GM18511 (cell line): ENCODE measurements around the gene SGF29.
A peak's percentile ranks its signal among the peaks of the same experiment; 100 is the strongest.
"Not testable (repeated sequence)": the region's sequence is repeated elsewhere in the genome, so short reads cannot be mapped to it uniquely, and the experiment has no call there.

Experiments used
- ATAC-seq: cut with Tn5 transposase; IDR thresholded peaks from one replicate; pipeline ENCODE4 v1.9.1; 2021; ENCODE audit warnings: mild to moderate bottlenecking, moderate library complexity; ENCODE audit not compliant: unreplicated experiment

Gene SGF29

GRCh38 chr16:28553776-28554633 lies at the start of gene SGF29:
Gene SGF29 (plus strand): TSS chr16:28553920. CDS start chr16:28581070, 27,150 bp downstream.
- ATAC-seq: peak; percentile 89

GRCh38 chr16:28504707-28505404 lies 48.9 kb upstream of the SGF29 start:
- no peak for ATAC-seq

GRCh38 chr16:28505489-28506137 lies 48.1 kb upstream of the SGF29 start:
- ATAC-seq: no peak

- no peak for ATAC-seq
These were observed 42.7 kb upstream of the SGF29 start for GRCh38 chr16:28511031-28511430.

- no peak for ATAC-seq
These were observed 41.6 kb upstream of the SGF29 start for GRCh38 chr16:28511801-28512789.

GRCh38 chr16:28513484-28514181 lies 40.1 kb upstream of the SGF29 start:
- no peak for ATAC-seq

- ATAC-seq: no peak
These were observed 39.5 kb upstream of the SGF29 start for GRCh38 chr16:28514246-28514645.

GRCh38 chr16:28520672-28521071 lies 33.0 kb upstream of the SGF29 start:
- no peak for ATAC-seq

GRCh38 chr16:28521436-28521835 lies 32.3 kb upstream of the SGF29 start:
- ATAC-seq: no peak

GRCh38 chr16:28522792-28523191 lies 30.9 kb upstream of the SGF29 start:
- no peak for ATAC-seq

GRCh38 chr16:28524681-28525171 lies 29.0 kb upstream of the SGF29 start:
- no peak for ATAC-seq

GRCh38 chr16:28526201-28527099 lies 27.3 kb upstream of the SGF29 start:
- ATAC-seq: no peak

GRCh38 chr16:28527100-28527785 lies 26.5 kb upstream of the SGF29 start:
- not testable (repeated sequence) for ATAC-seq

GRCh38 chr16:28527985-28528384 lies 25.7 kb upstream of the SGF29 start:
- ATAC-seq: no peak

- no peak for ATAC-seq
These were observed 25.3 kb upstream of the SGF29 start for GRCh38 chr16:28528463-28528867.

GRCh38 chr16:28529124-28529523 lies 24.6 kb upstream of the SGF29 start:
- no peak for ATAC-seq

- no peak for ATAC-seq
These were observed 21.7 kb upstream of the SGF29 start for GRCh38 chr16:28531777-28532744.
